ENCODE data around the gene AUP1.

GRCh38 chr2:74527741-74528140 is 1.8 kb downstream of the AUP1 start:
- no peak for TF ChIP-seq CTCF (IDR thresholded peaks at IDR 0.05)
- no peak for TF ChIP-seq POLR2A (IDR thresholded peaks at IDR 0.05)

Measured in esophagus squamous epithelium (tissue), 4 donors.